ENCODE results near the gene CEP41.

DNA sequence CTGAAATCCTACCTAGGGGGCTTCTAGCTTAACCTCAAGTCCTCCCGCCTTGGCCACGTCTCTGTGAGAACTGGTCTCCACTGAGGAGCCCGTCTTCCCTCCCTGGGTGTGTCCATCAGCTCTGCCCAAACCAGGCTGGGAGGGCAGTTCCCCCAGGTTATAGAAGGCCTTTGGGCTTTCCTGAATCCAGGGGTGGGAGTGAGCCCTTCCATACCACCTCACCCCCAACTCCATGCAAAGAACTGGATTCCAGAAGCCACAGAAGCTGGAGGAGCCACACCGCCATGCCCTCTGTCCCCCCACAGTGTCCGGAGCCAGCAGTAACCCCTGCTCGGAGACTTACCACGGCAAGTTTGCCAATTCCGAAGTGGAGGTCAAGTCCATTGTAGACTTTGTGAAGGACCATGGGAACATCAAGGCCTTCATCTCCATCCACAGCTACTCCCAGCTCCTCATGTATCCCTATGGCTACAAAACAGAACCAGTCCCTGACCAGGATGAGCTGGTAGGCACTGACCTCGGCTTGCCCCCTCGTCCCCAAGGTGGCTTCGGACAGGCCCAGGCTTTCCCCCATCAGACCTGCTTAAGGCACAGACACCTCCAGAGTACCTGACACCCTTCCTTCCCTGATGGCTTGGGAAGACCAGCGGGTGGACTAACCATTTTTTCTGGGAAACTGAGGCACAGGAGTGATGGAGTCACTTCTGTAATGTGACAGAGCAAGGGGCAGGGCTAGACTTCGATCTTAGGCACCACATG is 55.8 kb downstream of the CEP41 start:
- no peak for TF ChIP-seq GATA2 (IDR thresholded peaks at IDR 0.05; ENCODE audit: low read depth, low read length)
- TF ChIP-seq GATA3 (IDR thresholded peaks at IDR 0.05; ENCODE audit: low read depth, low read length) = no peak
